HUDEP-2 (cell line): ENCODE results near the gene PI4KA.

ENCODE experiments used
- DNase-seq, 76 experiments: peaks; one replicate each; lab custom pipeline; 2025; ENCODE audit not compliant: unreplicated experiment in 76 of 76; lab: John Stamatoyannopoulos, UW

Gene PI4KA

DNA sequence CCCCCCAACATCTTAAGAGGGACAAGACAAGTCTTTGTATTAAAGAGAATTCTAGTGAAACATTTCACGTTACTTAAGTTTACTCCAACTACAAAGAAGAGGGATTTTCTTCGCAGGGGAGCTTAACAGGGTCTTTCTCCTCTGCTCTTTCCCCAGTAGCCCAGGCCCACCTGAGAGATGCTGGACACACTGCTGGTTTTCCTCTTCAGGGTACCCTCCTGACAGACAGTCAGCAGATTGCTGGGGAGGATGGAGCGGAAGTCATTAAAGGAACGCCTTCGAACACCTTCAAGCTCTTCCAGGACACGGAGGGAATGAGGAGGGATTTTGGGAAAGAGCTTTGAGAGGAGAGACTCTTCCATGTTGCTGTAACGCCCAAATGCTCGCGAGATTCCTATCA, 39.1 kb downstream of the PI4KA start:
- DNase-seq: no peak

DNA sequence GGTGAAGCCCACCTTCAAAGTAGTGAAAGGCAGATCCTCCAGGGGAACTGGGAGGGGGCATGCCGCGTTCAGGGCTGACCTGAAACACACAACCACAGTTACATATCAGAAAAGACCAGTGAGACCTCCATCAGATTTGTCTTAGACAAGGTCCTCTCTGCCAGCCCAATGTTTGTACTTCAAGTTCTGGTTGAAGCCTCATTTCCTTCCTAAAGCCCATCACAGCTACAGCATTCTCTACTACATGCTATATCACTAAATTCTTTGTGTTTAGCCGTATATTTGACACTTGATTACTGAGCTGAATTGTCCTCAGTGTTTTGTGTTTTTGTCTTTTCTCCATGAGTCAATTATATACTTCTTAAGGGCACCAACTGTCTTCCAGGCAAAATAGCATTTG, 40.1 kb downstream of the PI4KA start:
- no peak for DNase-seq

DNA sequence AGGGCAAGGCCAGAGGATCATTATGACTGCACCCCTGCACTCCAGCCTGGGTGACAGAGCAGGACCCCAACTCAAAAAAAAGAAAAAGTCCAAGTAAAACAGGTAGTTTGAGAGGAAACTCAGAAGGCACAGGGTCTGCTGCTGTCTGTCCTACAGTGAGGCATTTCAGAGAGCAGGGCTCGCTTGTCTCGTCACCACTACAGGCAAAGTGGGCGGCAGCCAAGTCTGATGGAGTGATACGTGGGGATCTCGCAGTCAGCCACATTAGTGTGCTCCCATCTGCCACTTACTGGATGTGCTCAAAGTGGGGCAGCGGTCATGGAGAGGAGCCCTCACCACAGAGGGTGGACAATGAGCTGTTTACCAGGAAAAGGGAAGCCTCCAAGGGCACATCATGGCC, 42.1 kb downstream of the PI4KA start:
- no peak for DNase-seq

DNA sequence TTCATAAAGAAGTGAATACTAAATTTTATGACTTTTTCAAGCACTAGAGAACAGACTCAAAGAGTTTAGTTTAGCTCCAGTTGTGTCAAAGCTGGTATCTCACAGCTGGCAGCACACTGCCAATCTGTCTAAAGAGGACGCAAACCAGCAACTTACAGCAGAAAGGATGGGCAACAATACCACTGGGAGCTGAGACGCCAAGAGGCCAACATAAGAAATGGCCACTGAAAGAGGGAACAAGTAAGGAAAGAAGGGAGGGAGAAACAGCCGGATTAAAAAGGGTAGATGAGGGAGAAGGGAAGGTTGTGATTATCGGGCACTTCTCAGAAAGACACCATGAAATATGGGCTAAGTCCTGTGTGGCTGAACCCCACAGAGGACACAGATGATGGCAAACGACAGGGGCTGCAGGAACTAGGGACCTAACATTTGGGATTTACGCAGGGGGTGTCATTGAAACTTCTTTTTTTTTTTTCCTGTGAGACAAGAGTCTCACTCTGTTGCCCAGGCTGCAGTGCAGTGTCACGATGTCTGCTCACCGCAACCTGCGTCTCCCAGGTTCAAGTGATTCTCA, 43.0 kb downstream of the PI4KA start:
- no peak for DNase-seq

DNA sequence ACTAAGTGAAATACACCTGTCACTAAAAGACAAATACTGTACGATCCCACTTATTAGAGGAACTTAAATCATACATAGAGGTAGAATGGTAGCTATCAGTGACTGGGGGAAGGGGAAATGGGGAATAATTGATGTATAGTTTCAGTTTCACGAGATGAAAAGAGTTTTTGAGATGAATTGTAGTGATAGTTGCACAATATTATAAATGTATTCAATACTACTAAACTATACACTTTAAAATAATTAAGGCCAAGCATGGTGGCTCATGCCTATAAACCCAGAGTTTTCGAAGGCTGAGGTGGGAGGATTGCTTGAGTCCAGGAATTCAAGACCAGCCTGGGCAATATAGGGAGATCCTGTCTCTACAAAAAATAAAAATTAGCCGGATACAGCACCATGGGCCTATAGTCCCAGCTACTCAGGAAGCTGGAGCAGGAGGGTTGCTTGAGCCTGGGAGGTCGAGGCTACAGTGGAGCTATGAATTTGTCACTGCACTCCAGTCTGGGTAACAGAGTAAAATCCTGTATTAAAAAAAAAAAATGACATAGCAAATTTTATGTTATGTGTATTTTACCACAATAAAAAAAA, 44.3 kb downstream of the PI4KA start:
- no peak for DNase-seq

DNA sequence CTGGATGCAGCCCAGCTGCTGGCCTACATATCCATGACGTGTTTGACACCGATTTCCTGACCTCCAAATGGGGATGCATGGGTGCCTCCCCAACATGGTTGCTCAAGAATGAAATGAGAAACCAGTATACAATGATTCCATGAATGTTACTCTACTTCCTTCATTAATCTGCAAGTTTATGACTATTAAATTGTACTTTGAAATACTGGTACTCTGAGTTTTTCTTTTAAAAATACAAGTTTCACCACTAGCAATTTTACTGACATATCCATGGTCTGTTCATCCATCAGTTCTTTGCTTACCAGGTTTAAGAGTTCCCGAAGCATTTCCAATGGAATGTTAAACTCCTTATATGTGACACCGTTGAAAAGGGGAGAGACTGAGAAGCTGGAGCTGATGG, 45.6 kb downstream of the PI4KA start:
- DNase-seq: no peak

DNA sequence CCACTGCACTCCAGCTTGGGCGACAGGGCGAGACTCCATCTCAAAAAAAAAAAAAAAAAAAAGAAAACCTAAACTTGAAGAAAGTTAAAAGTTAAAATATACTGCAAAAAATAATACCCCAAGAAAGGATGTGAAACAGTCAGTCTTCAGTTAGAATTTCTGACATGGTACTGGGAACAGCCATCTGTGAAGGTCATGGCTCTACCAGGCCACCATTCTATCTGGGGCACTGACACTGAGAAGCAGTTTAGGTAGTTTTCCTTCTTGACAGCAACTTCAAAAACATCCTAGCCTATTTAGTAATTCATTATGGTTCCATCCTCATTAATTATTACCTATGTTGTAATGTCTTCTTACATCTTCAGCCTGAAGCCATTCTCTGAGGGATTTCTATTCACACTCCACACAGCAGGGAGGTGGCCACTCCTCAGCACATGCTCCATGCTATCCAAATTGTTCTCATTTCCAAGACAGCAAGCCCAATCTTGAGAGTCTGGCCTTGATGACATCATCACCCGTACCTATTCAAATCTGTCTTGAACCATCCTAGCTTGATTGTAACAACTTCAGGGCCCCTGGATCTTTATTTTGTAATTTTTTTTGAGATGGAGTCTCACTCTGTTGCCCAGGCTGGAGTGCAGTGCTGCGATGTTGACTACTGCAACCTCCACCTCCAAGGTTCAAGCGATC, 46.5 kb downstream of the PI4KA start:
- no peak for DNase-seq

DNA sequence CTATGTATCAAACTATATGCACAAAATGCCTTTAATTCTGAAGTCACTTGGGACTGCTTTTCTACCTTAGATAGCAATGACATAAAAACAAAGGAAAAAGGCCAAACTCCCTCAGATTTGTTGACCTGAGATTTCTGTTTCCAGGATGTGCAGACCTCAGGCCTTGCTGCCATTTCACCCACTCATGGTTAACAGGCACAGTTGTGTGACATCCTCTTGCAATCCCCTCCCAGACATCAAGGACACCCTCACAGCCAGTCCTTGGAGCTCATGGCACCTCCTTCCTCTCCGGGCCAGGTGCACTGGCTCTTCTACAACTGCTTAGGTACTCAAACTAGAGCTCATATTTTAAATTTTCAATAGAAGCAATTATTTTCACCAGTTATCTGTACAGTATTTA, 47.4 kb downstream of the PI4KA start:
- DNase-seq: no peak

DNA sequence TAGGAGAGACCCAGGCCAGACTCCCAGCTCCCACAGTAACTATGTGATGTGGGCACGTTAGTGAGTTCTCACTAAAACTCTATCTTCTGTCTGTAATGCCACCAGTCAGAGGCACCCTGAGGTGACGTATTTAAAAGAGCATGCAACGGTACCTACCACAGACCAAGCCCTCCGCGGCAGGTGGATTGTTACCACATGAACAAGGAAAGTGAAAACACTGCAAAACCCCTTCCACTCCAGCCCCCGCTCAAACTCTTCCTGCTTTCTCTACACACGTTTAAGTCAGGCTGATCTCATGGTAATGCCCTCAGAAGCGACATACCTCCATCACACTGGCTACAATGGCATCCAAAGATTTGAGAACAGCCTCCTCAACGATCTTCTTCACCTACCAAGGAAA, 48.0 kb downstream of the PI4KA start:
- DNase-seq: no peak

DNA sequence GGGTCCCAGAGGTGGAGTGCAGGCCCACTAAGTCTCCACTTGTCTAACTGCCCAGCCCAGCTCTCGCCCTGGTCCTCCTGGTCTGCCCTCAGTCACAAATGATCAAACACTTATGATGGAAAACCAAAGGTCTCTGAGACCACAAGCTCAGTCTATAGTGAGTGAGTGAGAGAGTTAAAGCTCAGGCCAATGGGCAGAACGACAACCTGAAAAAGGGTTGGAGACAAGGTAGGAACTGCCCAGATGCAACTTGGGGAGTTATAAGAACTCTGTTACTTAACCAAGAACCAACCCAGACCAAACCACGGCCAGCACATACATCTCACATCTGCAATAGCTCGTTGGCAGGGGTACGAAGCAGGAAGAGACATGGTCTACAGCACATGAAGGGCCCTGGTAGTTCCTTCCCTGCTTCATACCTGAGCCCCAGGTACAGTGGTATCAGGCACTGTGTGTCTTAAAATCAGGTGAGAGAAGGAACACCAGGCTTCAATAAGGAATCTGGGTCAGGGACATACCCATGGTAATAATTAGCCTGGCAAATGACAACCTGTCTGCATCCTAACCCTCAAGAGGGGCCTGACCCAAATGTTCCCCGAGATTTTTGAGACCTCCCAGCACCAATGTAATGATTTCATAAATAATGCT, 48.9 kb downstream of the PI4KA start:
- DNase-seq: no peak

DNA sequence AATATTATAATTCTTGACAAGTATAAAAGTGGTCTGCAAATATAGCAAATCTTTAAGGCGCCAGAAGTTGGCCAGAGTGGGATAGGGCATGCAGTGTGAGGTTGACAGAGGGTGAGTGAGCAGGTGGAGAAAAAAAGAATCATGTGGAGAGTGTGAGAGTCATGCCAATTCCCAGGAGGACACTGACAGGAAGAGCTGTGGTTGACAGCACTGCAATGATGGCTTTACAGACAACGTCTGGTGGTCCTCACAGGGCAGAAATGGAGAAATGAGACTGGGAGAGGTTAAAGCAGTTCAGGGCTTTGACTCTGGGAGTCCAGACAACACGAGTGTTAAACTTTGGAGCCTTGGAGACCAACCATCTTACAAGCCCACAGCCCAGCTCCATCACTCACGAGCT, 49.8 kb downstream of the PI4KA start:
- no peak for DNase-seq

DNA sequence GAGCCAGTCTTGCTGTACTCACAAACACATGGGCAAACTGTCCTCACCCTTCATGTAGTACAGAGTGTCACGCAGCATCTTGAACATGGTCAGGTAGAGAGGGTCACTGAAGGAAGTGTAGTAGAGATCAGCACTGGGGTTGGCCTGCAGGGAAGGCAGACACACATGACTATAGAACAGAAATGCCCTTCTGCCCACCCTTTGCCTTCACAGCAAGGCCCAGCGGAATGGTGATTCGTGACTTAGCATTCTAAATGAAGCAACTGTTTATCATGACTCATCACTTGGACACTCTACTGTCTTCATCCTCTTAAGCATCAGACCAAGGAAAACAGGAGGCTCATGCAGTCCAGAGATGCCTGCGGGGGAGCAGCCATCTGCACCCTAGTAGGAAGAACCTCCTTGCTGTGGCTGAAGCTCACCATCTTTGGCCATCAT, 51.3 kb downstream of the PI4KA start:
- DNase-seq: no peak

DNA sequence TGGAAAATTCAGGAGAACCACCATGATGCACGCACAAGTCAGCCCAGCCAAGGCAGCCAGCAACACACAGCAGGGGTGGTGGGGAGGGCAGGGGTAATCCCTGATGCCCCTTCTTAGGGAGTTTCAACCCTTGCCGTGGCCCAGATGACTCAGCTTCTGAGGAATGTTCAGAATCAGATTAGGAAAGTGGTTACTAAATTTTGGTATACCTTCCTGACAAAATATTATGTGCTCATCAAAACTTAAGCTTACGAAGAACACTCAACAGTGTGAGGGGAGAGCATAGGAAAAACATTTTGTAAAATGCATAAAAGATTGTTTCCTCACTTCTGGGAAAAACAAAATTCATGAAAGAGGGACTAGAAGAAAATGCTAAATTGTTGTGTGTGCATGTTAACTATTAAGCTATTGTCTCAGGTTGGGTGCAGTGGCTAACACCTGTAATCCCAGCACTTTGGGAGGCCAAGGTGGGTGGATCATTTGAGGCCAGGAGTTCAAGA, 52.6 kb downstream of the PI4KA start:
- DNase-seq: no peak

DNA sequence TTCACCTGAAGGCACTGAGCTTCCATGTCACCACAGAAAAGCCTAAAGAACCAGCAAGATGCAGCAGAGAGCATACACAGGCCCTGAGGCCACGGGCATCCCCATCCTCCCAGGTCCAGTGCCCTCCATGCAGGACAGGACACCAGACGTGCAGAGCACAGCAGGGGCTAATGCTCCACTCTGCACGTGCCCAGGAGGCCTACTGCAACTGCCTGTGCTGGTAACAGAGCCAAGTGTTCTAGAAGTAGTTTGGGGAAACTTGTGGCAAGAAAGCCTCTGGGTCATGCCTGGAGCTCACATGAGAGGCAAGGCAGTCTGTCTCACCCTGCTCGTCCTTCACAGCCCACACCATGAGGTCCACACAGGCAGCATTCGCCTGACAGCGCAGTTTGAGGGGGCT, 54.0 kb downstream of the PI4KA start:
- no peak for DNase-seq

DNA sequence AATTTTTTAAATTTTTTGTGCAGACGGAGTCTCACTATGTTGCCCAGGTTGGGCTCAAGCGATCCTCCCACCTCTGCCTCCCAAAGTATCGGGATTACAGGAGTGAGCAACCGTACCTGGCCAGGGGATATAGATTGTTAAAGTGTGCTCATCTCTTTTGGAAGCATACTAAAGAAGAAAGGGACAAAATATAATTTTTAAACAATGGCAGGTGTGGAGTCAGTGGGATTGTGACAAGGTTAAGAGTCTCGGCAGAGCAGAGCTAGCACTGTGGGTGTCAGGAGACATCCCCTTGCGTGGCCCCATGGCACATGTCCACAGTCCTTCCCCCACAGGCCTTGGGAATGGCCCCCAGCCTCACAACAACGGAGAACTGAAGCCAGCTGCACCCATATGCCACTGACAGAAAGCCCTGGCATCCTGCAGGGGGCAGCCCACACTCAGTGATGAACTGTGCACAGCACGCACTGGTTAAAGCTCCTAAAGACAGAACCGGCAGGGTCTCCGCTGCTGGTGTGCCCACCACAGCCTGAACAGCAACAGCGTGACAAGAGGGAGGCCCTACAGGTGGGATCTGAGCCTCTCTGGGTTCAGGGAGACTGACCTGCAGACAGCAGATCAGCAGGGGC, 54.8 kb downstream of the PI4KA start:
- DNase-seq: peak in 28 of 76 experiments; percentile 5 to 58 (median 16)

DNA sequence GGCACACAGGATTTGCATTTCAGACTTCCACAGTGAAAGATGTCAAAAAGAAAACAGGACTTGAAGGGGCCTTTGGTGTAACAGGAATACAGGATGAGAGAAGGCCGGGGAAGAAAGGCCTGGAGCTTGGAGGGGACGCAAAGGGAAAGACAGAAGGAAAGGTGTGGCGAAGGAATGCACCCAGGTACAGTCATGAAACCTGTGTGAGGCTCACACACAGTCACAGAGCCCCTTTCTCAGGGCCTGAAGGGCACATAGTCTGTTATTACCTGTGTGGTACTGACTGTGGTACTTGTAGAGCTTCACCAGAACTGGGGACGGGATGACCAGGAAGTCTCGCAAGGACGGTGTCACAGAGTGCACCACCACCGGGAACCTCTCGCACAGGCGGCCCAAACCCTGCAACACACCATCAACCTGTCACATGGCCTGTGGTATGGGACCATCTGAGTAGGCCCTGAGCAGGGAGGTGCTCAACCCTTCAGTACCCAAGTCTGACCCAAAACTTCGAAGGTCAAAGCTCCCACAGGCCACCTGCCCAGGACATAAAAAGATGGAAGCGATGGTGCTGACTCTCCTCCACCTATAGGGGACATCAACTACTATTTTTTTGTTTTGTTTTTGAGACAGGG, 55.6 kb downstream of the PI4KA start:
- no peak for DNase-seq

DNA sequence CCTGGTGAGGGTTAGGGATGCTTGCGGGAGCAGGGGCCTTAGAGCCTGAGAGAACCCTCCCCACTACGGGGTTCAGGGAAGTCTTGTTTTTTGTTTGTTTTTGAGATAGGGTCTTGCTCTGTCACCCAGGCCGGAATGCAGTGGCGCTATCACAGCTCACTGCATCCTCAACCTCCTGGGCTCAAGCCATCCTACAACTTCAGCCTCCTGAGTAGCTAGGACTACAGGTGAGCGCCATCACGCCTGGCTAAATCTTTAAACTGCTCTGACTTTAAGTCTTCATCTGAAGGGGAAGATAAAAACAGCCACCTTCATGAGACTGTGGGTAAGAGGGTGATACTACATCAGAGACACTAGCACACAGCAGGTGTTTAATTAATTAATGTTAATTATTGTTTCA, 56.2 kb downstream of the PI4KA start:
- no peak for DNase-seq

DNA sequence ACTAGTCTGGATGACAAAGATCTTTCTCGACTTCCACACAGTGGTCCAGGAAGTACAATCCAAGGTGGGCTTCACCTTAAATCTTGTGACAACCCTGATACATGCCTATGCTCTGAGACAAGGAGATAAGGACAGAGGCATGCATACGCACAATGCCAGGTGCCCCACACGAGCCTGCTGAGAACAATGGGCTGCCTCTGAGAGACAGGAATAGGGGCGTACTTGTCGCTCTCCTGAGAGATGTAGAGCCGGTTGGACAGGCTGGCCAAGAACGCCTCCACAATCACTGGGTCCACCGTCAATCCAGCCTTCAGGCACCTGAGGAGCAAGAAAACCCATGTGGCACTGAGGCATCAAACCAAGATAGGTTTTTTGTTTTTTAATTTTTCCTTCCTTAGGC, 59.2 kb downstream of the PI4KA start:
- no peak for DNase-seq

DNA sequence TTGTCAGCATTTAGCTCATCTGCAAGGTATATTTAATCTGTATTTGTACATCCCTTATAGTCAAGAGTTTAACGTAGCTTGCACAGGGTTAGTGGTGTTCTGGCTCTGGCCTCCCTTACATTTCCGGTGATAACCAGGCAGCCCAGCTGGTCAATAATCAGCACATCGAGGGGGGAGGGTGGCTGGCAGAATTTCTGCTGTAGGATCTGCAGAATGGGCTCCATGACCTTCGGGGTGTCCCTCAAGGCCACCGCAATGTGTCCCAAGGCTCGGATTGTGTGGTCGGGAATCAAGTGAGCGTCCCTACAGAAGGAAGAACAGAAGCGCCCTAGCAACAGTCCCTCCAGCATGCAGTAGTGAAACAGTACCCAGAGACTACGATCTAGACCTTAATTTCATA, 59.6 kb downstream of the PI4KA start:
- DNase-seq: no peak

DNA sequence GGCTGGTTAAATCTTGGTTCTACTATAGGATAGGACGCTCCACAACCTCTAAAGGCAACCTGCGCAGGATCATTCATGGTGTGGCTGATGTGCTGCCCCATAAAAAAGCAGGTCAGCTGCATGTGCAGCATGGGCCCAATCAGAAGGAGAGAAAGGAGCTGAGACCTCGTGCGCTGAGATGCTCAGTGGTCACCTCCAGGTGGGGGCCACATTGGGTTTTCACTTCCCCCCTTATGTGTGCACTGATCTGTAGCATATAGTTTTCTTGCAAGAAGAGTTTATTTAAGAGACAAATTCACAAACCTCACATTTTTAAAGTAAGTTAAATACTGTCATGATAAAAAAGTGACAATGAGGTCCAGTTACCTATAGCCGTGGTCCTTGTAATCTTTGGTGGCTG, 60.4 kb downstream of the PI4KA start:
- DNase-seq: no peak

DNA sequence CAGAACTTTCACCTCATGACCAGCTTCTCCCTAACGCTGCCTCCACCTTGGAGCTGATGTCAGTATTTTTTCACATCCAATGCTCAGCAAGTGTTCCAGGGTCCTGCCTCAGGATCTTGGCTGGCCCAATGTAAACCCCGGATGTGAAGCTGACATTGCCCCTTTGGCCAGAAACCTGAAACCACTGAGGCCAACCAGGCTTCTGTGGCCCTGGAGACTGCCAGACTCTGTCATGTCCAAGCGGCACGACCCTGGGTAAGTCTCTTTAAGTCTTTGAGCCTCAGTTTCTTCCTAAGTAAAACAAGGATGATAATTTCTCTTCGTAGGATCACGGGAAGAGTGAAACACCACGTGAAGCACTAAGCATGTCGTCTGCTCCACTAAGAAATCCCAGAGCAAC, 61.9 kb downstream of the PI4KA start:
- DNase-seq: no peak
